GM21360 (cell line): ENCODE measurements around the gene AGPAT3.

ENCODE experiments used
- ATAC-seq: cut with Tn5 transposase; IDR thresholded peaks from one replicate; pipeline ENCODE4 v1.9.1; 2021; ENCODE audit warnings: mild to moderate bottlenecking, moderate library complexity; ENCODE audit not compliant: unreplicated experiment

The AGPAT3 gene

GRCh38 chr21:44012474-44013379, 147.7 kb downstream of the AGPAT3 start:
- peak; percentile 55 for ATAC-seq

GRCh38 chr21:44013380-44014088, 148.5 kb downstream of the AGPAT3 start:
- ATAC-seq, result no peak

- ATAC-seq, result no peak
These were observed 152.6 kb downstream of the AGPAT3 start for GRCh38 chr21:44017601-44018000.

- ATAC-seq, result no peak
These were observed 153.1 kb downstream of the AGPAT3 start for GRCh38 chr21:44018127-44018526.

- no peak for ATAC-seq
These were observed 154.0 kb downstream of the AGPAT3 start for GRCh38 chr21:44018813-44019567.

GRCh38 chr21:44019568-44019958, 154.5 kb downstream of the AGPAT3 start:
- ATAC-seq, result no peak

- no peak for ATAC-seq
These were observed 155.5 kb downstream of the AGPAT3 start for GRCh38 chr21:44020551-44020950.

- no peak for ATAC-seq
These were observed 156.0 kb downstream of the AGPAT3 start for GRCh38 chr21:44021064-44021463.

GRCh38 chr21:44024257-44024656, 159.2 kb downstream of the AGPAT3 start:
- no peak for ATAC-seq

GRCh38 chr21:44024887-44025353, 159.9 kb downstream of the AGPAT3 start:
- no peak for ATAC-seq

GRCh38 chr21:44027607-44028286, 162.7 kb downstream of the AGPAT3 start:
- ATAC-seq, result no peak

GRCh38 chr21:44028287-44028659, 163.2 kb downstream of the AGPAT3 start:
- ATAC-seq, result no peak

GRCh38 chr21:44029460-44030087, 164.6 kb downstream of the AGPAT3 start:
- ATAC-seq, result no peak

GRCh38 chr21:44035244-44035643, 170.2 kb downstream of the AGPAT3 start:
- ATAC-seq, result no peak
